T-helper 17 cell (primary cell): ENCODE data around the gene SRGAP3. TPM values are rescaled to one million over a fixed set of nuclear protein-coding genes. Genes with fewer than 3 reads are reported as not detected.

ENCODE experiments used
- ATAC-seq: fragments of 150-1000 bp; cut with Tn5 transposase; 2 replicates; pipeline ENCODE4 v1.10.0; 2021; ENCODE audit warnings: mild to moderate bottlenecking, moderate library complexity
- DNase-seq, 3 donors: peaks; one replicate each; pipeline versions ENCODE4 v3.0.0 to v3.0.0-alpha.2; 2020 to 2021
- H3K9me3 ChIP-seq: one replicate; pipeline ENCODE4 v1.7.0; 2013; ENCODE audit warnings: low read length, mild to moderate bottlenecking; ENCODE audit not compliant: control insufficient read depth, poor library complexity, severe bottlenecking
- H3K27ac Mint-ChIP-seq: one replicate; pipeline ENCODE4 v1.8.0; 2022; ENCODE audit warnings: mild to moderate bottlenecking, moderate library complexity, mixed read lengths
- H3K27me3 Mint-ChIP-seq: one replicate; pipeline ENCODE4 v1.8.0; 2022; ENCODE audit warnings: mixed read lengths
- H3K36me3 Mint-ChIP-seq: one replicate; pipeline ENCODE4 v1.8.0; 2022; ENCODE audit warnings: low read depth, mixed read lengths
- H3K4me1 Mint-ChIP-seq: one replicate; pipeline ENCODE4 v1.8.0; 2022; ENCODE audit warnings: mild to moderate bottlenecking, mixed read lengths
- H3K4me3 Mint-ChIP-seq: one replicate; pipeline ENCODE4 v1.8.0; 2022; ENCODE audit warnings: mild to moderate bottlenecking, moderate library complexity, mixed read lengths
- total RNA-seq, 4 donors: library from RNA in 2 of 4; stranded (reverse) in 2 of 4; gene quantifications; one replicate each; pipeline ENCODE4 v1.2.3 and lab custom pipeline; 2022 to 2026

Gene SRGAP3
- total RNA-seq, 2 donors from 2014 or later = 1.8 to 2.2 TPM

- ATAC-seq (no peak), DNase-seq (no peak)
- Mint-ChIP-seq H3K27me3 (no peaks in the 10 kb centered on the region), H3K36me3 (no peaks in the 10 kb centered on the region), H3K4me3 (no peak overlapping the region), H3K4me1 (no peaks in the 10 kb centered on the region), H3K27ac (no peak overlapping the region)
- no peaks in the 10 kb centered on the region for H3K9me3 ChIP-seq
Observed at GRCh38 chr3:9147215-9147895, 102.1 kb downstream of the SRGAP3 start.

DNA sequence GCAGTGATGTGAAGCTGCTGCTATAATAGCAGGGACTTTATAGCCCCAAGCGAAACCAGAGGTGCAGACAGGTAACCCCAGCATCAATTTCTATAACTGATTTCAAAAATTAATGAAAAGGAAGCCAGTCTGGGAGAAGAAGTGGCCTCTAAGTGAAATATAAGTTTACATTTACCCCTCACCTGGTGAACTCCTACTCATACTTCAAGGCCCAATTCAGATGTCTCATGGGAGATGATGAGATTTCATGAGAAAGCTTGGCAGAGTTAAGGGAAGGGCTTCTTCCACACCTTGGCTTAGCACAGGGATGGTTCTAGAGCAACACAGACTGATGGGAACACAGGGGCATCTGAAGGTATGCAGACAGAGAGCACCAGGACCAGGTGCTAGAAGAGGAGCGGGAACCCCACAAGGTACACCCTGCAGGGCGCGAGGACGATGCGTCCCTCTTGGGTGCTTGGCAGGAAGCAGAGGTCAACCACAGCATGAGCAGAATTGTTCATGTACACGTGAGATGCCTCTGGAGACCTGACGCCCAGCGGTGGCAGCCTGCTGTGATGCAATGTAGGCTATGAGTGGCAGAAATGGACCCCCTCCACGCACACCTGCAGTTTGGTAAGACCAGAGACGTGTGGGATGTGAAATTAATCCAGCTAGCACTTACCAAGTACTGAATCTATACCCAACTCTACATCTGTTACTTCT lies 102.9 kb downstream of the SRGAP3 start:
- Mint-ChIP-seq H3K36me3 (no peaks in the 10 kb centered on the region), H3K4me3 (no peak overlapping the region), H3K27ac (no peak overlapping the region), H3K27me3 (no peaks in the 10 kb centered on the region), H3K4me1 (no peaks in the 10 kb centered on the region)
- no peak for ATAC-seq
- DNase-seq = no peak
- H3K9me3 ChIP-seq = no peaks in the 10 kb centered on the region

GRCh38 chr3:9143184-9143583 lies 106.3 kb downstream of the SRGAP3 start:
- no peak for DNase-seq
- H3K4me1 Mint-ChIP-seq = no peaks in the 10 kb centered on the region
- no peak overlapping the region for H3K4me3 Mint-ChIP-seq
- H3K36me3 Mint-ChIP-seq = no peaks in the 10 kb centered on the region
- no peak overlapping the region for H3K27ac Mint-ChIP-seq
- H3K9me3 ChIP-seq = no peaks in the 10 kb centered on the region
- peaks cover 5% of the 10 kb centered on the region for H3K27me3 Mint-ChIP-seq
- no peak for ATAC-seq

- H3K4me1 Mint-ChIP-seq = no peaks in the 10 kb centered on the region
- no peaks in the 10 kb centered on the region for H3K9me3 ChIP-seq
- DNase-seq (no peak), ATAC-seq (no peak)
- H3K4me3 Mint-ChIP-seq = no peak overlapping the region
- no peaks in the 10 kb centered on the region for H3K36me3 Mint-ChIP-seq
- peaks cover 12% of the 10 kb centered on the region for H3K27me3 Mint-ChIP-seq
- H3K27ac Mint-ChIP-seq = no peak overlapping the region
Observed at GRCh38 chr3:9142362-9142761, 107.1 kb downstream of the SRGAP3 start.

- DNase-seq (no peak), ATAC-seq (no peak)
- H3K27me3 Mint-ChIP-seq = peaks cover 15% of the 10 kb centered on the region
- H3K27ac Mint-ChIP-seq = no peak overlapping the region
- no peaks in the 10 kb centered on the region for H3K36me3 Mint-ChIP-seq
- no peak overlapping the region for H3K4me3 Mint-ChIP-seq
- H3K9me3 ChIP-seq = no peaks in the 10 kb centered on the region
- H3K4me1 Mint-ChIP-seq = no peaks in the 10 kb centered on the region
Observed at GRCh38 chr3:9141928-9142289, 107.5 kb downstream of the SRGAP3 start.

GRCh38 chr3:9139366-9139765 lies 110.1 kb downstream of the SRGAP3 start:
- peaks cover 2% of the 10 kb centered on the region for H3K4me1 Mint-ChIP-seq
- H3K36me3 Mint-ChIP-seq = no peaks in the 10 kb centered on the region
- no peak overlapping the region for H3K4me3 Mint-ChIP-seq

DNA sequence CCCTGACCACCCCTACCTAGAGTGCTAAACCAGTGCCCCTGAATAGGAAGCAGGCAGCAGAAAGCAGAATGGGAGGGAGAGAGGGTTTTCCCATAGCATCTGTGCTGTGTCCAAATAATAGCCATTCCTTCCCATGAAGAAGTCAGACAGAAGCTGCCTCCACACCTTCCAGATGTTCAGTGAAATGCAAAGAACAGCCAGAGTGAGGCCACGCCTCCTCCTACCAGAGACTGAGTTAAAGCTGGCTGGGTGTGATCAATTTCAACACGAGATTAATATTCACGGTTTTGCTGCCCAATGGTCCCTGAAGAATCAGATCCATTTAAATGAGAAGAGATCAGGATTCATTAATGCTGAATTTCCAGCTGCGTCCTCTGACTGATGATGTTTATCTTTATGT lies 111.8 kb downstream of the SRGAP3 start:
- Mint-ChIP-seq H3K36me3 (no peaks in the 10 kb centered on the region), H3K27me3 (peaks cover 28% of the 10 kb centered on the region), H3K4me3 (no peak overlapping the region), H3K27ac (no peak overlapping the region), H3K4me1 (peaks cover 2% of the 10 kb centered on the region)
- H3K9me3 ChIP-seq = no peaks in the 10 kb centered on the region
- no peak for ATAC-seq
- DNase-seq = no peak

More at GRCh38 chr3:9139366-9139765, 110.1 kb downstream of the SRGAP3 start:
- ATAC-seq = no peak
- no peak for DNase-seq
- H3K9me3 ChIP-seq = no peaks in the 10 kb centered on the region
- H3K27me3 Mint-ChIP-seq = peaks cover 28% of the 10 kb centered on the region
- H3K27ac Mint-ChIP-seq = no peak overlapping the region

GRCh38 chr3:9136746-9137465 lies 112.5 kb downstream of the SRGAP3 start:
- no peak for ATAC-seq
- Mint-ChIP-seq H3K36me3 (no peaks in the 10 kb centered on the region), H3K4me1 (peaks cover 2% of the 10 kb centered on the region), H3K27ac (no peak overlapping the region), H3K27me3 (peaks cover 32% of the 10 kb centered on the region), H3K4me3 (peak overlapping the region; percentile 60)
- DNase-seq = no peak
- H3K9me3 ChIP-seq = no peaks in the 10 kb centered on the region

DNA sequence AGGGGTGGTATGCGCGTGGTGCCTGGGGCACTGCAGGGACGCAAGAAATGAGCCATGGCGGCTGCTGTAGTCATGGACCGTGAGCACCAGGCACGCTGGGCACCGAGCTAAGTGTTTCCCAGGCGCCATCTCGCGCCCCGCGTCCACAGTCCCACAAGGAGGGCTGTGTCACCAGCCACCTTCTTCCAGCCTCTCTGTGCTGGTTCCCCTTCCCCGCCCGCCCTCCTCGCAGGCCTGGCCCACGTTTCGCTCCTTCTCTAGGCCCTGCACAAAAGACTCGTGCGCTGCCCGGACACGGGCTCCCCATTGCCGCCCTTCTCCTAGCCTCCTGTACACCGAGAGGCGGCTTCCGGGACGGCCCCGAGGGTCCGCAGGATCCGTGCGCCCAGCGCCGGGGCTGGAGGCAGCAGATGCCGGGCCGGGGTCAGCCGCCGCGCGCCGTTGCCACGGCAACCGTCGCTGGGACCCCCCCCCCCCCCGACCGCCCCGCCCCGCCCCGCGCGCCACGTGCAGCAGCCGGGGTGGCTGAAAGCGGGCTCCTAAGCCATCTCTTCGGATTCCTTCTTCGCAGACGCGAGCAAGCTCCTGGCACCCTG lies 113.4 kb downstream of the SRGAP3 start:
- H3K27me3 Mint-ChIP-seq = peaks cover 33% of the 10 kb centered on the region
- H3K4me1 Mint-ChIP-seq = peaks cover 2% of the 10 kb centered on the region
- no peak overlapping the region for H3K27ac Mint-ChIP-seq
- H3K4me3 Mint-ChIP-seq = peak overlapping the region; percentile 60
- DNase-seq (no peak), ATAC-seq (no peak)
- H3K36me3 Mint-ChIP-seq = no peaks in the 10 kb centered on the region
- H3K9me3 ChIP-seq = no peaks in the 10 kb centered on the region

- DNase-seq (no peak), ATAC-seq (no peak)
- H3K27ac Mint-ChIP-seq = no peak overlapping the region
- peaks cover 2% of the 10 kb centered on the region for H3K4me1 Mint-ChIP-seq
- no peak overlapping the region for H3K4me3 Mint-ChIP-seq
- no peaks in the 10 kb centered on the region for H3K36me3 Mint-ChIP-seq
- H3K9me3 ChIP-seq = no peaks in the 10 kb centered on the region
- peaks cover 33% of the 10 kb centered on the region for H3K27me3 Mint-ChIP-seq
Observed at GRCh38 chr3:9135526-9135925, 113.9 kb downstream of the SRGAP3 start.

DNA sequence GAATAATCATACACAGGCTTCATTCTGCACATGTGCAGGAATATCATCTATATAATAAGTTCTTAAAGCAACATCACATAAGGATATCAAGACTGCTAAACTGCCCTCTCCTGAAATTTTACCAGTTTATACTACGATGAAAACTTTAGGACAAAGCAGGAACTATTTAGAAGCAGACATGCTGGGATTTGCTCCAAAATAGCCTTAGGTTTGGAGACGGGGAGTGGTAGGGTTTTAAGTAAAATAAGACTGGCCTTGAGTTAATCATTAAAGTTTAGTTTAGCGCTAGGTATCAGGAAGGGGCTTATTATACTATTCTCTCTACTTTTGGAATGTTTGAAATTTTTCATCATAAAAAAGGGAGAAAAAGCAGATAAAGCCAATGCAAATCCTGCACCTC lies 115.8 kb downstream of the SRGAP3 start:
- H3K9me3 ChIP-seq = no peaks in the 10 kb centered on the region
- Mint-ChIP-seq H3K4me1 (peaks cover 2% of the 10 kb centered on the region), H3K27me3 (peaks cover 28% of the 10 kb centered on the region), H3K36me3 (no peaks in the 10 kb centered on the region), H3K4me3 (no peak overlapping the region), H3K27ac (no peak overlapping the region)
- DNase-seq = no peak
- no peak for ATAC-seq

DNA sequence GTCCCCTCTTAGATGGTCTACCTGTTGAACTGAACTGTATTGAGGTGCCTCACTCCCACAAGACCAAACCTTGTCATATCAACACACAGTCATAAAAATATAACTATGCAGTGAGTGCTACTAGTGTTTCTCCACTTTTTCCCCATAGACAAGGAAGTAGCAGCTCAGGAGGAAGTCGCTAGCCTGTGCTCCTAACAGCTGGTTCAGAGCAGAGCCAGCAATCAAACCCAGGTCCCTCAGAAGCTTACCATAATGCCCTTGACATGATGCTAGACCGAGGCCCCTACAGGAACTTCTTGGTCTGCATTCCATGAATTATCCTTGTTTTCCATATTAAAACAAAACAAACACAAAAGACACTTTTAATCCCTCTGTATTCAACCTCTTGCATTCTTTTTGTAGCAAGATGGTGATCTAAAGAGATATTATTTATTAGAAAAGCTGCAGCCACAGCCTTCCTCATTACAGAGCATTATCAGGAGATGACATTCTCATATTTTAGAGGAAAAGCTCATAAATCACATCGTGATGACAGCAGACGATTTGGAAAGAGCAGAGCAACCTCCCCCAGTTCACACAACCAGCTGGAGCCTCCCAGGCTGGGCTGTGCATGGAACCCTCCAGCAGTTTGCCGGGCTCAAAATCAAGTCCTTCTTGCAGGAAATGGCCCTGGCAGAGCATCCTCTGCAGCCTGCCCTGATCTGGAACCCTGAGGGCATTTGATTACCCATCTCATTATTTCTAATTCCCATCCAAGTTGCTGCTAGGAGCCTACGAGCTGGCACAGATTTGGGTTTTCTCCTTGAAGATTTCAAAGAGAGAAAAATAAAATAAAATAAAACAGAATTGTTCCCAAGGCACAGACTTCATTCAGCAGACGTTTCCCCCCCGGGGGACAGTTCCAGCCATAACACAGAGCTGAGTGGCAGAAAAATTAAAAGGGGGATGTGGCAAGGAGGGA lies 118.8 kb downstream of the SRGAP3 start:
- ATAC-seq = no peak
- H3K36me3 Mint-ChIP-seq = no peaks in the 10 kb centered on the region
- no peaks in the 10 kb centered on the region for H3K9me3 ChIP-seq
- DNase-seq = no peak
- peaks cover 11% of the 10 kb centered on the region for H3K27me3 Mint-ChIP-seq
- no peak overlapping the region for H3K27ac Mint-ChIP-seq
- H3K4me1 Mint-ChIP-seq = peaks cover 1% of the 10 kb centered on the region
- H3K4me3 Mint-ChIP-seq = no peak overlapping the region
